Measurements from ENCODE around the gene PCA3. TPM values are rescaled to one million over a fixed set of nuclear protein-coding genes. Genes with fewer than 3 reads are reported as not detected.
"Not testable (repeated sequence)": the region's sequence is repeated elsewhere in the genome, so short reads cannot be mapped to it uniquely, and the experiment has no call there.

PCA3 gene
- total and polyA plus RNA-seq, 5 experiments from 2014 or later: not detected

DNA sequence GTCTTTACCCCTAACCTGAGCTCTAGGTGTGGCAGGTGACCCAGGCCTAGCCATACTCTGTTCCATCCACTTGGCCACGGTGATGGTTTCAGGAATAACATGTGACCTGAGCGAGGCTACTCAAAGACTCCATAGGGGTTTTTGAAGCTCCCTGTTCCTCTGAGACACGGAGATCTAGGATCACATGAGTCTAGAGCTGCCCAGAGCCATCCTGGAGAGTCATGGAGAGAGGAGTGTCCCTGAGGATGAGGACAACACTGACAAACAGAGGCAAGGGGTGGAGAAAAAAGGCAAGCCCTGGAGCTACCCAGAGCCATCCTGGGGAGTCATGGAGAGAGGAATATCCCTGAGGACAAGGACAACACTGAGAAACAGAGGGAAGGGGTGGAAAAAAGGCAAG is 29.5 kb upstream of the PCA3 start:
- Mint-ChIP-seq H3K36me3 (no peaks in the 10 kb centered on the region), H3K4me1 (no peaks in the 10 kb centered on the region), H3K9me3 (no peaks in the 10 kb centered on the region), H3K27me3 (peaks cover 4 to 17% (median 8%) of the 10 kb centered on the region in 5 donors), H3K27ac (no peak overlapping the region), H3K4me3 (no peak overlapping the region)
- POLR2A ChIA-PET: no interaction called here
- DNase-seq: no peak
- ATAC-seq: no peak

DNA sequence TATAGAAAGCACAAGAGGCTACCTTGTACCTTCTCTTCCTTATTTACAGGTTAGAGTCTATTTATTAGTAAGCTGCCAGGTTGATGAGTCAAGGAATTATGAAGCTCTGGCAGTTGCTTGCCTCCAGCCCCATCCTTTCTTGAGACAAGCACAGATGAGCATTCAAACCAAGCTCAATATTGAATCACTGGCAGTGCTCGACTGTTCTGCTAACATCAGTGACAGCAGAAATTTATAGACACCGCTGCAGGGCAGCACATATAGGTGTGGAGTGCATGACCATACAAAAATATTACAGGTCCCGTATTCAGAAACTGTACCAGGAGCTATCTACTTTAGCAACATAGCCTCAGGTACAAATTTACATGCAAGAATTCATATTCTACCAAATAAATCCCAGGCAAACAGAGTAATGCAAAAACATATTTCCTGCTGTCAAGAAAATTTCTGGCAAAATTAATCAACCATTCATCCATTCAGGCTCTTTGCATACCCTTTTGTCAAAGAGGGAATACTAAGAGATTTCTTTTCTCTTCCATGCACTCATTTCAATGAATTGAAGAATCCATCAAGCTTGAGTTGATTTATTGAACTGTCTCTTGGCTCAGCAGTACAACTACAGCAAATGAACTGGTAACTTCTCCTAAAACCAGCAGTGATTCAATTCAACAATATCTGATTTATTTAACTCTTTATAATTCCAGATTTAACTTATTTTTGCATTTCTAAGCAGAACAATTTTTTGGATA is 26.9 kb upstream of the PCA3 start:
- DNase-seq (no peak), ATAC-seq (no peak)
- POLR2A ChIA-PET: no interaction called here
- H3K27ac Mint-ChIP-seq: no peak overlapping the region
- H3K9me3 Mint-ChIP-seq: peaks cover 0 to 8% (median under 1%) of the 10 kb centered on the region in 9 donors
- H3K27me3 Mint-ChIP-seq: peaks cover 6 to 21% (median 10%) of the 10 kb centered on the region in 5 donors
- H3K4me1 Mint-ChIP-seq: no peaks in the 10 kb centered on the region
- no peak overlapping the region for H3K4me3 Mint-ChIP-seq
- H3K36me3 Mint-ChIP-seq: no peaks in the 10 kb centered on the region

DNA sequence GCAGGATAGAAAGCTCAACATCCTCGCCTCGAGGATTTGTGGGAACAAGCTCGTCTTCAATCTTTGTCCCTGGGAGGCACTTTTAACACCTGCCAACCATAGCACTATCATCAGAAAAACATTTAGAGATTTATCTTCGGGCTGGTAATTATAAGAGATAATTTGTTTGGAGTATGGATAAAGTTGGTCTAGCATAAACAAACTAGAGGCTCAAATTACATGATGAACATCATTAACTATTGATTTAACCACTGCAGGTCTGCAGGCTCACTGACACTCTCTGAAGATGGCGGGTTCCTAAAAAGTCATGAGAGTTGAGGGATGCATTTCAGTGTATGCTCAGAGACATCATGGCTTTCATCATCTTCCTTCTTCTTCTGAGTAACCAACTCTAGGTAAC is 25.8 kb upstream of the PCA3 start:
- DNase-seq: no peak
- H3K36me3 Mint-ChIP-seq: no peaks in the 10 kb centered on the region
- H3K4me1 Mint-ChIP-seq: no peaks in the 10 kb centered on the region
- H3K9me3 Mint-ChIP-seq: peaks cover 0 to 16% (median 3%) of the 10 kb centered on the region in 9 donors
- no peak overlapping the region for H3K27ac Mint-ChIP-seq
- H3K4me3 Mint-ChIP-seq: no peak overlapping the region
- peaks cover 6 to 21% (median 10%) of the 10 kb centered on the region in 5 donors for H3K27me3 Mint-ChIP-seq
- POLR2A ChIA-PET: no interaction called here
- no peak for ATAC-seq

DNA sequence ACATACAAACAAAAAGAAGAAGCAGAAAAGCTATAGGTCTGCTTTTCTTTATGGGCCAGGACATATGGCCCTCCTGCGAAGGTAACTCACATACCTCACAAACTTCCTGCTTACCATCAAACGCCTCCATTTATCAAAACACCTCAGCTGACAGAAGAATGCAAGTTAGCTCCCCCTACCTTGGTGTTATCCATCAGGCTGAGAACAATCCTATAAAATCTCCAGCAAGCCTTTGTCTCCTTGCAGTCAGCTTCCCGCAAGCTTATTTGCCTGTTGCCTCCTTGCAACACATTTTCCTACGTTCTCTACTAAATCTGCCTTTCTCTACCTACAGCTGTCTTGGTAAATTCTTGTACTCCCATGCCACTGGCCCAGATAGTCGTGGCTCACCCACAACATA is 22.7 kb upstream of the PCA3 start:
- no peak overlapping the region for H3K4me3 Mint-ChIP-seq
- H3K27ac Mint-ChIP-seq: no peak overlapping the region
- H3K36me3 Mint-ChIP-seq: peaks cover 0 to 2% (median 0%) of the 10 kb centered on the region in 3 donors
- H3K9me3 Mint-ChIP-seq: peaks cover 0 to 23% (median 4%) of the 10 kb centered on the region in 9 donors
- POLR2A ChIA-PET: no interaction called here
- no peak for ATAC-seq
- H3K27me3 Mint-ChIP-seq: peaks cover 6 to 21% (median 14%) of the 10 kb centered on the region in 5 donors
- DNase-seq: no peak
- H3K4me1 Mint-ChIP-seq: no peaks in the 10 kb centered on the region

DNA sequence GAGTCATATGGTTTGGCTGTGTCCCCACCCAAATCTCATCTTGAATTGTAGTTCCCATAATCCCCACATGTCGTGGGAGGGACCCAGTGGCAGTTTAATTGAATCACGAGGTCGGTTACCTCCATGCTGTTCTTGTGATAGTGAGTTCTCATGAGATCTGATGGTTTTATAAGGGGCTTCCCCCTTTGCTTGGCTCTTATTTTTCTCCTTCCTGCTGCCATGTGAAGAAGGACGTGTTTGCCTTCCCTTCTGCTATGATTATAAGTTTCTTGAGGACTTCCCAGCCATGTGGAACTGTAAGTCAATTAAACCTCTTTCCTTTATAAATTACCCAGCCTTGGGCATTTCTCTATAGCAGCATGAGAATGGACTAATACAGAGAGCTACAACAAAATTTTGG is 21.3 kb upstream of the PCA3 start:
- ATAC-seq, POLR2A ChIA-PET, H3K27ac Mint-ChIP-seq, H3K4me3 Mint-ChIP-seq, H3K36me3 Mint-ChIP-seq, DNase-seq, H3K4me1 Mint-ChIP-seq: not testable (repeated sequence)
- peaks cover 6 to 21% (median 14%) of the 10 kb centered on the region in 5 donors for H3K27me3 Mint-ChIP-seq
- H3K9me3 Mint-ChIP-seq: peaks cover 0 to 23% (median 4%) of the 10 kb centered on the region in 9 donors

- Mint-ChIP-seq H3K4me1 (no peaks in the 10 kb centered on the region), H3K36me3 (peaks cover 0 to 2% (median 0%) of the 10 kb centered on the region in 3 donors), H3K9me3 (peaks cover 0 to 23% (median 4%) of the 10 kb centered on the region in 9 donors), H3K27ac (no peak overlapping the region), H3K27me3 (peaks cover 3 to 13% (median 9%) of the 10 kb centered on the region in 5 donors), H3K4me3 (no peak overlapping the region)
- POLR2A ChIA-PET: no interaction called here
- ATAC-seq: no peak
- no peak for DNase-seq
These were observed 20.3 kb upstream of the PCA3 start for GRCh38 chr9:76743931-76744330.

DNA sequence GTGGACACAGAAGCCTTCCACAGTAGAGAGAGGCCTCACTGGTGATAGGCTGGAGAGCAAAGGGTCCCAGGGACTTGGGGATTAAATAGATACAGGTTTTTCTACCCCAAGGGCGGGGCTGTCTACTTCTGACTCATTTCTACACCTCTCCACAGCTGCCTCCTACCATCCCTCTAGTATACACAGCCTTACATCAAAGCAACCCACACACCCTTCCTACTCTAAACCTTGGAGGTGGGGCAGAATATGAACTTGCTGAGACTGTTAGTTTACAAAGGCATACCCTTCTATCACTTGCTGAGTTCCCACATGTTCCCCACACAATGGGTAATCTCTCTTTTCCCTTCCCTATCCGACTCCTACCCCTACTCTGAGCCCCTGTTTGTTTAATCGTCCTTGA is 19.9 kb upstream of the PCA3 start:
- H3K9me3 Mint-ChIP-seq: peaks cover 0 to 23% (median 4%) of the 10 kb centered on the region in 9 donors
- POLR2A ChIA-PET: no interaction called here

DNA sequence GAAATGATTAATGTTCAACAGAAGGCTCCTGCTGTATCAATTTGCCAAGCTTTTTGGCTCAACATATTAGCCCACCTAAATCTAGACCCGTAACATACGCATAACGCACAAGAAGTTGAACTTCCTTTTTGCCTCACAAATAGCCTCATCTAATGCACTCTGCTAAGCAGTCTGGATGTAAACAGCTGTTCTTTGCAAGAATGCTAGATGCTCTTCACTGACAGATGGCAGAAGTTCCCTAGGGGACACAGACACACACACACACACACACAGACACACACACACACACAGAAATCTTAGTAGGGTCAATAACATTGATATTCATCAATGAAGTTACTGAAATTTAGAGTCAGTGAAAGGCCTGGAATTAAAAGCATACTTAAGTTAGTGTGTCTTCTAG is 13.2 kb upstream of the PCA3 start:
- DNase-seq: no peak
- Mint-ChIP-seq H3K27ac (no peak overlapping the region), H3K4me1 (peaks cover 0 to 14% (median 0%) of the 10 kb centered on the region in 4 donors), H3K27me3 (peaks cover 0 to 2% (median 0%) of the 10 kb centered on the region in 5 donors), H3K4me3 (no peak overlapping the region), H3K36me3 (no peaks in the 10 kb centered on the region), H3K9me3 (no peaks in the 10 kb centered on the region)
- no peak for ATAC-seq
- POLR2A ChIA-PET: no interaction called here

More for the DNA sequence above, 19.9 kb upstream of the PCA3 start:
- DNase-seq: no peak
- Mint-ChIP-seq H3K27me3 (peaks cover 3 to 12% (median 7%) of the 10 kb centered on the region in 5 donors), H3K27ac (no peak overlapping the region), H3K36me3 (peaks cover 0 to 2% (median 0%) of the 10 kb centered on the region in 3 donors), H3K4me3 (no peak overlapping the region), H3K4me1 (no peaks in the 10 kb centered on the region)
- no peak for ATAC-seq

DNA sequence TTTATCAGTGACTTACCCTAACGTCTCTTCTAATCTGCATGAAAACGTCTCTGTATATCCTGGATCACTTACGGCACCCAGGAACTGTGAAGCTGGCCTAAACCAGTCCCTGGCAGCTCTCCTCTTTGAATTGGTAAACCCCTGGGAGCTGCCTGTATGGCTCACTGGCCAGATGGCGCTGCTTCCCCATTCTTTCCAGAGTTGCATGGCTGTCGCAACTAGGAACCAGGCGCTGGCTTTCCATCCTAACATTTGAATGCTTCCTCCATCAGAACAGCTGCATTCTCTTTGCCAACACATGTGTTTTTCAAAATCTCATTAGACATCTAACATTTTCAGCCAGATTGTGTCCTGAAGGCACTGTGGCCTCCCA is 8.0 kb upstream of the PCA3 start:
- Mint-ChIP-seq H3K36me3 (no peaks in the 10 kb centered on the region), H3K27me3 (peaks cover 0 to 15% (median 2%) of the 10 kb centered on the region in 5 donors), H3K4me1 (peaks cover 0 to 47% (median 0%) of the 10 kb centered on the region in 4 donors), H3K4me3 (no peak overlapping the region), H3K9me3 (no peaks in the 10 kb centered on the region), H3K27ac (no peak overlapping the region)
- ATAC-seq (no peak), DNase-seq (no peak)
- POLR2A ChIA-PET: no interaction called here

- peaks cover 0 to 15% (median 2%) of the 10 kb centered on the region in 5 donors for H3K27me3 Mint-ChIP-seq
- ATAC-seq: no peak
- no peaks in the 10 kb centered on the region for H3K9me3 Mint-ChIP-seq
- no peak overlapping the region for H3K4me3 Mint-ChIP-seq
- no peak overlapping the region for H3K27ac Mint-ChIP-seq
- DNase-seq: no peak
- POLR2A ChIA-PET: no interaction called here
- H3K4me1 Mint-ChIP-seq: peaks cover 0 to 49% (median 0%) of the 10 kb centered on the region in 4 donors
- H3K36me3 Mint-ChIP-seq: no peaks in the 10 kb centered on the region
These were observed 7.1 kb upstream of the PCA3 start for GRCh38 chr9:76756941-76757673.

DNA sequence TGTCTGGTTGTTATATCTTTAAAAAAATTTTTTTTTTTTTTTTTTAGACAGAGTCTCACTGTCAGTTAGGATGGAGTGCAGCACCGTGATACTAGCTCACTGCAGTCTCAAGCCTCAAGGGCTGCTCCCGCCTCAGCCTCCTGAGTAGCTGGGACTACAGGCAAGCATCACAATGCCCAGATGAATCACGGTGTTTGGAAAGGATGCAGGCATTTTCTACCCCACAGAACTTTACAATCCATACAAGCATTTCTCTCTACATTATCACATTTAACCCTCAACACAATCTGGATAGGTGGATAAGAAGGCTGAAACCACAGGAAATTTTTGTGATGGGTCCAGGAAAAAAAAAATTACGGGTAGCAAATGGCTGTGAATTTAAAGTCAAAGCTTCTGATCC is 5.8 kb upstream of the PCA3 start:
- Mint-ChIP-seq H3K36me3 (no peaks in the 10 kb centered on the region), H3K27me3 (peaks cover 2 to 15% (median 7%) of the 10 kb centered on the region in 5 donors), H3K27ac (no peak overlapping the region), H3K9me3 (no peaks in the 10 kb centered on the region), H3K4me3 (no peak overlapping the region), H3K4me1 (peaks cover 0 to 49% (median 0%) of the 10 kb centered on the region in 4 donors)
- DNase-seq: no peak
- no peak for ATAC-seq
- POLR2A ChIA-PET: no interaction called here

DNA sequence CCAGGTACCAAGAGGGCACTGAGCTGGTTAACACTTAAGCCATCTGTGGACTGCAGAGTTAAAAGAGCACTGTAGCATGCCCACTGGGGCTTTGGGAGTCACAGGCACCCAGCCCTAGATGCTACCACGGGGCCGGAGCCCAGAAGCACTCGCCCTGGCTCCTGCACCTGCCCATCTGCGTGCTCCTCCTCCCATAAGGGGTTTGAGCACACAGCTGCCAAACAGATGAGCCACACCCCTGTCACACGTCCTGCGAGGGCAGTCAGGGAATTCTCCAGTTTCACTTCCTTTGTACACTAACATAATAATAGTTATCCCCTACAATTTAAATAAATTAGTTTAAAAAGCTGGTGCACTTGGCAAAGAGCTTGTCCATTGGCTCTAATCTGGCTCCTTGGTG is 4.5 kb upstream of the PCA3 start:
- no peak for ATAC-seq
- Mint-ChIP-seq H3K4me1 (peaks cover 0 to 49% (median 0%) of the 10 kb centered on the region in 4 donors), H3K9me3 (no peaks in the 10 kb centered on the region), H3K27ac (no peak overlapping the region), H3K4me3 (peak overlapping the region in 1 of 10 donors; percentile 46), H3K36me3 (no peaks in the 10 kb centered on the region), H3K27me3 (peaks cover 2 to 15% (median 8%) of the 10 kb centered on the region in 5 donors)
- DNase-seq: peak in 1 of 10 donors; percentile 7
- POLR2A ChIA-PET: no interaction called here

GRCh38 chr9:76761448-76761847 is 2.8 kb upstream of the PCA3 start:
- DNase-seq (no peak), ATAC-seq (no peak)
- POLR2A ChIA-PET: no interaction called here
- Mint-ChIP-seq H3K27me3 (peaks cover 2 to 13% (median 8%) of the 10 kb centered on the region in 5 donors), H3K27ac (no peak overlapping the region), H3K4me3 (no peak overlapping the region), H3K9me3 (no peaks in the 10 kb centered on the region), H3K36me3 (no peaks in the 10 kb centered on the region), H3K4me1 (peaks cover 0 to 35% (median 0%) of the 10 kb centered on the region in 4 donors)

Data from naive thymus-derived CD8-positive, alpha-beta T cell (primary cell).